Fibroblast of villous mesenchyme (primary cell): ENCODE data around the gene MTF1. TPM values are rescaled to one million over a fixed set of nuclear protein-coding genes. Genes with fewer than 3 reads are reported as not detected.

Source experiments
- DNase-seq: peaks from one replicate; pipeline ENCODE4 v3.0.0-alpha.2; 2010; ENCODE audit warnings: low read depth
- H3K4me3 ChIP-seq: 2 replicates; pipeline ENCODE4 v1.5.1; 2011; ENCODE audit warnings: low read depth, mild to moderate bottlenecking, low read length
- small RNA-seq: library from RNA; depleted of rRNA; stranded (forward); fragments of <200 nt; gene quantifications from one replicate; pipeline ENCODE3, GENCODE V24; 2012
- total RNA-seq: library from RNA; depleted of rRNA; stranded (reverse); fragments of >200 nt; gene quantifications from 2 replicates; pipeline ENCODE4 v1.2.3, GENCODE V29; 2012
- TF ChIP-seq, protein P1 (sequence below): IDR thresholded peaks from 2 replicates; pipeline ENCODE4 v1.5.1; 2012; ENCODE audit warnings: low read depth, mild to moderate bottlenecking, low read length; ENCODE audit not compliant: insufficient read depth

MTF1 gene
- total RNA-seq, 1 donor, result 5.6 TPM

DNA sequence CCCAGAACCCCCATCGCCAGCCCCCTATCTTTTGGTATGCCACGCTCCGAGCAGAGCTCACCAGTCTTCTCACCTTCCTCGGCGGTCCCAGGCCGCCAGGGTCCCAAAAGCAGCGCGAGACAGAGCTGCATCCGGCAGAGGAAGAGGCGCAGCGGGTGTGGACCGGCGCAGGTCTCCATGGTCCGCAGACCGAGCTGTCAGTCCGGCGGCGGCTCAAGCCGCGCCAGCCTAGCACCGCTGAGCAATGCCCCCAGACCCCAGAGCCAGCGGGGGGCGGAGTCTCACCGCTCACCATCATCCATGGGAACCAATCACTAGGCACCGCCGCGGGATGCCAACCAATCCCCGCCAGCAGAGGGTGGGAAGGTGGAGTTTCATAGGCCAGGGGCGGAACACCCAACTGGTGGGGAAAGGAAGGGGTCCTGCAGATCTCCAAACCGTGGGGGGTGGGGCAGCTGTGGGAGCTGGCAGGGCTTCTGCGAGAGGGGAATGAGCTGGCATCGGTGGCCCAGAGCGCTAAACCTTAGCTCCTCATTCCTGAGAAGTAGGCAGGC is 94.4 kb downstream of the MTF1 start, which contains the start of gene EPHA10:
EPHA10 (minus strand) TSS at position 233 of the 554 bp plus-strand sequence; CDS start at position 179, 54 bp downstream.
- H3K4me3 ChIP-seq, result no peak within 1 kb of the TSS
- DNase-seq, result no peak
- TF ChIP-seq, protein P1, sequence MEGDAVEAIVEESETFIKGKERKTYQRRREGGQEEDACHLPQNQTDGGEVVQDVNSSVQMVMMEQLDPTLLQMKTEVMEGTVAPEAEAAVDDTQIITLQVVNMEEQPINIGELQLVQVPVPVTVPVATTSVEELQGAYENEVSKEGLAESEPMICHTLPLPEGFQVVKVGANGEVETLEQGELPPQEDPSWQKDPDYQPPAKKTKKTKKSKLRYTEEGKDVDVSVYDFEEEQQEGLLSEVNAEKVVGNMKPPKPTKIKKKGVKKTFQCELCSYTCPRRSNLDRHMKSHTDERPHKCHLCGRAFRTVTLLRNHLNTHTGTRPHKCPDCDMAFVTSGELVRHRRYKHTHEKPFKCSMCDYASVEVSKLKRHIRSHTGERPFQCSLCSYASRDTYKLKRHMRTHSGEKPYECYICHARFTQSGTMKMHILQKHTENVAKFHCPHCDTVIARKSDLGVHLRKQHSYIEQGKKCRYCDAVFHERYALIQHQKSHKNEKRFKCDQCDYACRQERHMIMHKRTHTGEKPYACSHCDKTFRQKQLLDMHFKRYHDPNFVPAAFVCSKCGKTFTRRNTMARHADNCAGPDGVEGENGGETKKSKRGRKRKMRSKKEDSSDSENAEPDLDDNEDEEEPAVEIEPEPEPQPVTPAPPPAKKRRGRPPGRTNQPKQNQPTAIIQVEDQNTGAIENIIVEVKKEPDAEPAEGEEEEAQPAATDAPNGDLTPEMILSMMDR, result no peak

DNA sequence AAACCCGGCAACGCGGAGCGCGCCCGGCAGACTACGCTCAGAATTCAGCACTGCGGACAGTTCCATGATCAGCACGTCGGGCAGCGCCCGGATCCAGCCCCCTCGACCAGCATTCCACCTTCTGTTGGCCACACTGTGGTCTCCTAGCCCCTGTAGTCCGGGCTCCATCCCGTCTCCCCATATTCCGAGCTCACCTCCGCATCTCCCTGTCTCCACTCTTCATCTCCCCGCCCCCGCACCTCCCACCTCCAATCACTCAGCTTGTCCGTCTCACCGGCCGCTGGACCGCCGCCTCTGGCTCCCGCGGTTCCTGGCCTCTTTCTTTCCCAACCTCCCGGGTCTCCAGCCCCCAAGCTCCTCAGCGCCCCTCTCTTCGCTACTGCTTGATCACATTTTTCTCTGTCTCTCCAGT is 95.0 kb downstream of the MTF1 start:
- no peak overlapping the region for H3K4me3 ChIP-seq
- TF ChIP-seq, protein P1, result no peak
- DNase-seq, result peak; percentile 47

DNA sequence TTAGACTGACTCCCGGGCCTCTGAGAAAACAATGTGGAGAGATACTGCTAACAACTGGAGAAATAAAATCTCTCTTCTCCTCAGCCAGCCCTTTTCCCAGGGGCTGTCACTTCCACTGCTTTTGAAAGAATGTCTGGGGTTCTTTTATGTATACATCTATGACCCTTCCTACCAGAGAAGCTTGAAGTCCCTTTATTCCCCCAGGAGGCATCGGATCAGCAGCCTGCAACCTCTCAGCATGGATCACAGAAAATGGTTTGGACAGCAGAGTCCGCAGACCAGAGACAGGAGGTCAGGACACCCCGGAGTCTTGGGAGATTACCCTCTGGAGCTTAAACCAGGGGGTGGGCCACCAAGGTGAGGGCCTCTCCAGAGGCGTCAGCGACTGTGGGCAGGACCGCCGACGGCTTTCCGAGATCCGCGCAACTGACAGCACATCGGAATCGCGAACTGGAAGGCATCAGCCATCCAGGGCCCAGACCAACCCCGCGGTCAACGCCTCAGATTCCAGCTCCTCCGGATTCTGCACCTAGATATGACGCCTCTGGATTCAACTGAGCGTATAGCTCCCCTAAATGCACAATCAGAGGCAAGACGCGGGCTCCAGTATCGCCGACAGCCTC is 95.5 kb downstream of the MTF1 start:
- no peak overlapping the region for H3K4me3 ChIP-seq
- TF ChIP-seq, protein P1, result no peak
- no peak for DNase-seq

DNA sequence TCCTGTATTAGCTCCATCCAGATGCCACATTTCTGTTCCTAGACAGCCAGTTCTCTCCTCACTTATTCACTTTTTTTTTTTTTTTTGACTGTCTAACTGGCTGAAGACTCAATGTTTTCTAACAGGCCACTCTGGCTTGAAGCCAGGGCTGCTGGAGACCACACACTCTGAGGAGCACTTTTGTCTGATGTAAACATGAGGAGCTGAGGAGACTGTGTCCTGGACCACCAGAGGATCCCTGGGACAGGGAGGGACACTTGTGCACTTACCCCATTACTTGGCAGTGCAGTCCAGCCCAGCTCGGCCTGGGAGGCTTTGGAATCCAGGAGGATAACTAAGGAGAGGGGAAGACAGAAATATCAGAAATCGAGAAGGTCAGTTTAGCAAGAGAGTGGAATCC is 96.9 kb downstream of the MTF1 start:
- H3K4me3 ChIP-seq, result no peak overlapping the region
- DNase-seq, result no peak
- TF ChIP-seq, protein P1, result no peak

DNA sequence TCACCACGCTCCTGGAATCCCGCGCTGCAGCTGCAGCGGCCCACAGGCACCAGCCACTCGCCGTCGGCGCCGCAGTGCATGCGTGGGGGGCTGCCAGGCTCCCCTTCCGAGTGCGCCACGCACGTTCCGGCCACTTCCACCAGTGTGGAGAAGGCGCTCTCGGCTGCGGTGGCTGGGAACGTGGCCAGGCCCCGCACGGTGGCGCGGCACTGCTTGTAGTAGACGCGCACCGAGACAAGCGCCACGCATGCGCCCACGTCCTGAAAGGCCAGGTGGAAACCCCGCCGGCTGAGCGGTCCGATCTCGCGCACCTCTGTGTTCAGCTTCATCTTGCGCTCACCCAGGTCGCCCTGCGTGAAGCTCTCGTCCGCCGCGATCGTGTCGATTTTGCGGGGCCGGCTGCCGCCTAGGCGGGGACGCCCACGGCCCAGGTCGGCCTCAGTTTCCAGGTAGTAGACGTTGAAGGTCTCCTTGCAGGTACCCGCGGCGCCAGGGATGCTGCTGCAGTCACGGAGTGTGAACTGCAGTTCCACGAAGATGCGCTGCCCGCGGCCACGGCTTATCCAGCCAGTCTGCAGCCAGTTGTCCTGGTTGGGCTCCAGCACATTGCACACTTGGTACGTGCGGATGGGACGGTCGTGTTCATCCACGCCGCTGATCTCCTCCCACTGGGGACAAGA is 97.8 kb downstream of the MTF1 start:
- no peak overlapping the region for H3K4me3 ChIP-seq
- TF ChIP-seq, protein P1, result no peak
- no peak for DNase-seq

Small RNAs within 50 kb of the gene (small RNA-seq; reads per million reads assigned to genes)
- gene RF00092 (not detected), gene RNU6-584P (not detected)

Other genes with a start within 250 kb of the MTF1 start
- gene RSPO1, start 224.7 kb downstream of the MTF1 start, total RNA-seq, result not detected in 2 replicates
- gene CDCA8, start 167.1 kb downstream of the MTF1 start, total RNA-seq, result 6.1 and 14.2 TPM in 2 replicates
- gene EPHA10, start 94.5 kb downstream of the MTF1 start, total RNA-seq, result under 0.01 TPM in 1 of 2 replicates, not detected in the other
- 0.43 and 0.97 TPM in 2 replicates for gene MANEAL, start 65.7 kb downstream of the MTF1 start, total RNA-seq
- 13.4 and 17.4 TPM in 2 replicates for gene C1orf122, start 51.8 kb downstream of the MTF1 start, total RNA-seq
- 11.9 and 15.5 TPM in 2 replicates for gene YRDC, start 51.4 kb downstream of the MTF1 start, total RNA-seq
- gene INPP5B, start 87.5 kb upstream of the MTF1 start, total RNA-seq, result 31.1 and 35.1 TPM in 2 replicates
- 108 and 116 TPM in 2 replicates for gene SF3A3, start 130.4 kb upstream of the MTF1 start, total RNA-seq
- 25.5 and 33.2 TPM in 2 replicates for gene FHL3, start 145.9 kb upstream of the MTF1 start, total RNA-seq
- gene UTP11, start 153.1 kb upstream of the MTF1 start, total RNA-seq, result 49.6 and 55.7 TPM in 2 replicates
- under 0.01 TPM in 1 of 2 replicates, not detected in the other for gene POU3F1, start 187.2 kb upstream of the MTF1 start, total RNA-seq